Activated CD8-positive, alpha-beta memory T cell treated with anti-CD3 and anti-CD28 coated beads for 48 hours (primary cell): ENCODE results near the gene GGT6.

Experiments used
- DNase-seq, 3 experiments: peaks; one replicate each; pipeline ENCODE4 v3.0.0-alpha.2; 2020; ENCODE audit warnings: low read depth in 2 of 3, low spot score in 2 of 3

Gene GGT6

DNA sequence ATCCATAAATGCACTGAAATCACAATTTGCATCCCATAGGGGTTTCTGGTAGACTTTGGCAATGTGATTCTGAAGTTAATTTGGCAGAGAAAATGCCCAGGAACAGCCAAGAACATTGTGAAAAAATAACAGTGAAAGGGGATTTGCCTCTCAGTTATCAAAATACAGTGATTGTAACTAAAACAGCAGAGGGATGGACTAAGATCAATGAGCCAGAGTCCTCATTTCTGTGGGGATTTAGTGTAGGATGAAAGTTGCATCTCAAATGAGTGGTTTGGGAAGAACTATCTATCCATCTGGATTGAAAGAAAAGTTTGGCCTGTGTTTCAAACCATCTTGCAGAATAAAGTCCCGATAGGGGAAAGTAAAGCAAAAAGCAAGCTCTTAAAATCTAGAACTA, 33.2 kb downstream of the GGT6 start:
- no peak for DNase-seq

DNA sequence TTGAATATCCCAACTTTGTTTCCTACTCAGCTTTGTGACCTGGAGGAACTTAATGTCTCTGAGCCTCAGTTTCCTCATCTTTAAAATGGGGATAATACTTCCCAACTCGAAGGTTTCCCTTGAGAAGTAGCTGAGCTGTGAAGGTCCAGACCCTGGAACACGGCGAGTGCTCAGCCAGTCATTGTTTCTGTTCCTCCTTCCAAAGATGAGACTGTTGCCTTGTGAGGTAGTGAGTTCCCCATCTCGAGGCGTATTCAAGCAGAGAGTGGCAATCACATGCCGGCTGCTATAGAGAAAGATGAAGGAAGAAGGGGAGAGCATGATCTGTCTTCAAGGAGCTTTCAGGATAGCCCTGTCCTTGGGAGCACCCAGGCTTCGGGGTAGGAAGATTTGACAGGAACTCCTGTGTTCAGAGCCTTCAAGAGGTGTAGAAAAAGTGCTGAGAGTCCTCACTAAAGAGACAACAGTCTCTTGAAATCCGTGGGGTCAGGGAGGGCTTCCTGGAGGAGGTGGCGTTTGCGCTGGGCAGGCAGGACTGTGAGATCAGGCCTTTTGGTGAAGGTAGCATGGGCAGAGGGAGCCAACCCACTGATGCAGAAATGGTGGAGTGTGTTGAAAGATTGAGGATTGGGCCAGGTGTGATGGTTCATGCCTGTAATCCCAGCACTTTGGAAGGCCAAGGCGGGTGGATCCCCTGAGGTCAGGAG, 34.5 kb downstream of the GGT6 start:
- no peak for DNase-seq

DNA sequence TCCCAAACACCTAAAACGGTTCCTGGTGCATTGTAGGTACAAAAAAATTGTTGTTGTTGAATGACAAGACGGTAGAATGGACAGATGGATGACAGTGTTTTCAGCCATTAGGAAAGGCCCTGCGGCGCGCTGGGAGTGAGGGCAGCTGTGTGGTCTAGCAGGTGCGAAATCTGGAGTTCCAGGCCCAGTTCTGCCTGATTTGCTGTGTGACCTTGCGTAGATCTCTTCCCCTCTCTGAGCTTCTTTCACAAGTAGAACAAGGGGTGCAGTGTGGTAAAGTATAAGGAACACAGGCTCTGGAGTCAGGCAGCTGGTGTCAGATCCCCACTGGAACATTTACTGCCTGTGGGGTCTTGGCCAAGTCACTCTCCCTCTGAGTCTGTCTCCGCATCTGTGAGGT, 36.4 kb downstream of the GGT6 start:
- no peak for DNase-seq

DNA sequence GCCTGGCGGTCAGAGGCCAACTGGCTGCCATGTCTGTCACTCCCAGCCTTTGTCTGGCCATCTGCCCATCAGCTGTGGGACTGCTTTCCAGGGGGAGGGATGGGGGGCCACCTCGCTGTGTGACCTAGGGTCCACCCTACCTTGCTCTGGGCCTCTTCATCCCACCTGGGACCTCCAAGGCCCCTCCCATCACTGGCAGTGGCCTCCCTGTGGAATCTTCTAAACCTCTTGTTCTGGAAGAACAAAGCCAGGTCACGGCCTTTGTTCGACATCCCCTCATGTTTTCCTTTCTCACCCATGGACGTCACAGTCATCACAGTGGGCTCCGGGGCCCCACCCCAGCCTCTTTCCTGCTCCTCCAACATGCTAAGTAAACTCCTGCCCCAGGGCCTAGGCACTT, 37.7 kb downstream of the GGT6 start:
- DNase-seq = no peak

DNA sequence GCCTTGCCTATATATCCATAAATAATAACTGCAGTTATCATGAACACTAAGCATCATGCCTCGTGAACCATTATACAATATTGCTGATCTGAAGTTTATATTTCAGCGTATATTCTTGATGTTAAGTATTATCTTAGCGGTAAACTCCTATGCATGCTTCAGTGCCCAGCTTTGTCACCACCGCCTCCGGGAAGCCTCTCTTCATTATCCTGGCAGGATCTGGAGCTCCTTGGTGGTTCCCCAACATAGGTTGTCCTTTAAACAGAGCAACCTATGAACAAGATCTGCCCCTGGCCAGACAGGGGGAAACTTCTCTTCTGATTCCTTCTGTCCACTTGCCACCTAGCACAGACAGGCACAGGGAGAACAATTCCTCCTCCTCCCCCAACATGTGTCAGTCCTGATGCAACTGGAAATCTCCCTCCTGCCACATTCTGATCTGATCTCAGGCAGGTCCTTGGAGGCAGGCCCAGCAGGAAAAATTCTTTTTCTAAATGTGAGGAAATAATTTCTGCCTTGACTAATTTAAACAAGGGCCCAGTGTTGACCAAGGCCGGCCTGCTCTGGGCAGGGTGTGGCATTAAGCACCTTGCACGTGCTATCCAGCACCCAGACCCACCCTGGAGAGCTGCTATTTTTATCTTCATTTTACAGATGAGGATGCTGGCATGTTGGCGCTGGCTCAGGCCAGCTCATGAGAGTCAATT, 39.3 kb downstream of the GGT6 start:
- DNase-seq = no peak

DNA sequence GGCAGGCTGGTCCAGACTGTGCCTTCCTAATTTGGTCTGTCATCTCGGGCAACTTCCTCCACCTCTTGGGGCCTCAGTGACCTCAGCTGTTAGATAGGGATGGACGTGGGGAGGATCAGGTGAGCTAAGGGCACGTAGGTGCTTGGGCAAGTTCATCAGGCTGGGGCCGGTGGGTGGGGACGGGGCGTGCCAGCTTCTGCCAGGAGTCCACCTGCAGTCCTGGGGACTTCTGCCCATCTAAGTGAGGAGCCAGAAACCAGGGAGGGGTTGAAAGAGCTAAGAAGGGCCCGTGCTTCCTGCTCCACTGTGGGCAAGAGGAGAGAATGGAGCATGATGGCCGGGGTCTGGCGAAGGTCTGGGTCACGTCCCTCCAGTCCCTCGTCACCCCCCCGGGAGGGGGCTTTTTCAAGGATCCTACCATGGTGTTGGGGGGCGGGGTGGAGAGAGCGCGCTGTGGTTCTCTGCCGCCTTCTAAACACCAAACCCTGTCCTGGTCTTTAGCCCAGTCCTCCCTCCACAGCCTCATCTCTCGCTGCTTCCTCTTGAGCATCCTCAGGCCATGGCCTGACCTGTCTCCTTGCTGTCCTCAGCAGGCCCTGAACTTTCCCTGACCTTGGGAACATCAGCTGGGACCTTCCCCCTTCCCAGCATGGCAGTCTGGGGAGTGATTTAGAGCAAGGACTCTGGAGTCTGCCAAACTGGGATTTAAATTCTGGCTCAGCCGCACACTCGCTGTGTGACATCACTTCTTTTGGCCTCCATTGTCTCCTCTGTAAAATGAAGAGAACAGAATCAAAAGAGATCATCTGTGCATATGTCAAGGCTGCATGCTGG, 40.1 kb downstream of the GGT6 start:
- DNase-seq = no peak

DNA sequence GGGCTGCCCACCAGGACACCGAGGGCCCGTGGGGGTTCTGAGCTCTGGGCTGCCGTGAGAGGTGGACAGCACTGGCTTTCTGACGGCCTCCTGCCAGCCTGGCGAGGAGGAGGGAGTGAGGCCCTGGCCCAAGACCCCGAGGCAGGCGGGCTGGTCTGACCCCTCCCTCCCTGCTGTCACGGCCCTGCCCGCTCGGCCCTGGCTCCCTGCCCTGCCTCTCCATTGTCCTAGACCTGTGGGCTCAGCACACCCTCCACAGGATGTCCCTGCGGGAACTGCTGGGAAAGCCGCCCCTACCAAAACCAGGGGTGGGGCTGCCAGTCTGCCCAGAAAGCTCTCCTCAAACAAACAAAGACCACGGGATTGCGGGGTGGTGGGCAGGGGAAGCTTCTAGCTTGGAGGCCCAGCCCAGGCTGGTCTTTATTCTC, 41.0 kb downstream of the GGT6 start:
- DNase-seq = no peak

DNA sequence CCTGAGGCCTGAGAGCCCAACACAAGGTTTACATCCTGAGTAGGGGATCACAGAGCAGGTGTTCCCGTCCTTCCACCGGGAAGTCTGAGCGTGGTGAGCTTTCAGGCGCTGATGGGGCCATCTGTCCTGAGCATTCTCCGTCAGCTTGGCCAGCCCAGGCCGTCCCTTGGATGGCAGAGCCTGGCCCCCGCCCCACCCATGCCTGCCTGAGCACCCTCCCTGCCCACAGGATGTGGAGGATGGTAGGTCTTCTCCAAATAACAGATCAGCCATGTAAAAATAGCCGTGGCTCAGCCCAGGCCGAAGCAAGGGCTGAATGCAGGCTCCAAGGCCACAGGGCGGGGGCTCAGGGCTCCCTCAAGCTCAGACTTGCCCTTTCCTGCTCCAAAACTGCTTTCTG, 41.5 kb downstream of the GGT6 start:
- DNase-seq = no peak

DNA sequence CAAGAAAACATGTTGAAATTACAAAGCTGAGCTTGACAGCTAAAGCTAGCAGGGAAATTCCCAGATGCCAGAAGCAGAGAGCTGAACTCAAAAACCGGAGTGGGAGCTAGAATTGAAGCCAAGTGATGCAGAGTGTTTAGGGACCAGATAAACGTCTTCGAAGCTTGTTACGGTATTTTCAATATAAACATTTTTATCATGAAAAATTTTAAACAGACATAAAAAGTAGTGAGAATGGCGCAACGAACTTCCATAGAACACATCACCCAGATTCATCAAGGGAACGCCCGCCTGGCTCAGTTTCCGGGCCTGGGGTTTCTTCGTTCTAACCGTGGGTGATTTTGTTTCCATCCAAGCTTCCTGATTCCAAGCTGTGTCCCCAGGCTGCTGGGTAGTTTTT, 43.6 kb downstream of the GGT6 start:
- DNase-seq = no peak

DNA sequence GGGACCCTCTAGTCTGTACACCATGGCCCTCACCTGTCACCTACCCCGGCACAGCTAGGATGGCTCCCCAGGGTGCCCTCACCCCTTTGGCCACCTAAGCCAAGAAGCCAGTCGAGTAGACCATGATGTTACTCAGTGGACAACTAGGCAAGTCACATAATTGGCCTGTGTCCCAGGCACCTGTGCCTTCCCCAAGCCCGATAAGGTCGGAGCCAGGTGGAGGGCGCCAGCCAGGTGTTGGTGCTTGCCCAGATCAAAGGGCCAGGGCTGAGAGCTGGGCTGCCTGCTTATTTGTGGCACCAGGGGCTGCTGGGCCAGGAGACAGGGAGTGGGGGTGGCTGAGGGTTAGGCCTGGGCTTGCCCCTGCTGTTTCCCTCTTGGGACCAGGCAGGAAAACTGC, 44.9 kb downstream of the GGT6 start:
- no peak for DNase-seq

DNA sequence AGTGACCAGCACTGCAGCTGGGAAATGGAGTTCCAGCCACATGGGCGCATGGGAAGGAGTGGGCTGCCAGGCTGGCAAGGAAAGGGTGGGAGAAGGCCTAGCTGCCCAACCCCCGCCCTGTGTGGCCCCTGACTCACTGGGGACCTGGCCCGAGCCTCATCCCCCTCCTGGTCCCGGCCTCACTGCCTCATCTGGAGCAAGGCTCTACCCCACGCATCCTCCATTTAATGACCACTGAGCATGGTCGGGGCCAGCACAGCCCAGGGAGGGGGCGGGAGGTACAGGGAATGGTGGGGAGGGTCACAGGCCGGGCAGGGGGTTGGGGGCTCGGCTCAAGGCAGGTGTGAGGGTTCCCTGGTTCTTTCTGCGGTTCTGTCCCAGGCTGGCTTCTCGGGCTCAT, 45.6 kb downstream of the GGT6 start:
- DNase-seq = no peak

DNA sequence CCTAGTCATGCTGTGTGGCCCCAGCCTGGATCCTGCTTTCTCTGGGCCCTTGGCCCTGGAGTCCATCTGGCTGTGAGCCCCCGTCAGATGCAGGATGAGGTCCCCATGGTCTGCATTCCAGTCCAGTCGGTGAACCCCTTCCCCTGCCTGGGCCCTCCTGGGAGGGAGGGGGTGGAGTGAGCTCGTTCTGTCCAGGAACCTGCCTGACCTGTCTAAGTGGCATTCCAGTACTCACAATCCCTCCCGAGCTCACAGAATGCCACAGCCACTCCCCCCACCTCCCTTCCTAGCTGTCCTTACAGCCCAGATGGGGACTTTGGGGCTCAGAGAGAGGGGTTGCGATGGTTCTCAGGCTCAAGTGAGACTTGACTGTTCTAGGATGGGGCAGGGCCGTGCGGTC, 46.2 kb downstream of the GGT6 start:
- DNase-seq = no peak

DNA sequence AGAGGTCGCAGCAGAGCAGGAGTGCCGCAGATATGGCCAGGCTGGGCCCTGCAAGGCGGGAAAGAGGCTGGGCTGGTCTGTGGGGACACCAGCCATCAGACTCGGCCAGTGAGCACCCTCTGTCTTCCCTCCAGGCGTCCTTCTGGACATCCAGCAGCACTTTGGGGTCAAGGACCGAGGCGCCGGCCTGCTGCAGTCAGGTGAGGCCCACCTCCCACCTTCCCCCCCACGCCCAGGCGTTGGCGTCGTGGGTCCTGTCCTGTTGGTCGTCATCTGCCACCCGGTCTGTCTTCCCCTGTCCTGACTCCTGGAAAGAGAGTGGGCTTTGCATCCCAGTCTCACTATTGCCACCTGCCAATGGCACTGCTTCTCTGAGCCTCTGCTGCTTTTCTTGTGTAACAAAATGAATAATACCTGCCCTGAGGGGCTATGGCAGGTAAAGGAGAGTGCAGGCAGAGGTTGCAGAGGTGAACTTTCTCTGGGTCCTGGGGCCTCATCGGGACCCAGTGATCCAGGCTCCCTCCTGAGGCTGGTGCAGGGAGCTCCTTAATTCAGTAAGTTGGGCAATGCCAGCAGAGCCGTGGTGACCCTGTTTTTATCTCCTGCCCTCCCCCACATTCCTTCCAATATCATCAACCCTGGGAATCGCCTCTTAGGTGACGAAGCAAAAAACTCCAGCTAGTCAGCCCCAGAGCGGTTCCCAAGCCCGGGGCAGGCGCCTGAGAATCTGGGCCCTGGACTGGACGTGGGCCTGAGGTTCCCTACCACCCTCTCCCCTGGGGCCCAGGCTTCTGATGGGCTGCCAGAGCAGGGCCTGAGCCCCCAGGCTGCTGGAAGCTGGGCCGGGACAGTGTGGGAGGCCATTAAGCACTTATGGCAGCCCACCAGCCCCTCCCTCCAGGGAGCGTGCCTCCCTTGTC, 47.0 kb downstream of the GGT6 start:
- DNase-seq = no peak

DNA sequence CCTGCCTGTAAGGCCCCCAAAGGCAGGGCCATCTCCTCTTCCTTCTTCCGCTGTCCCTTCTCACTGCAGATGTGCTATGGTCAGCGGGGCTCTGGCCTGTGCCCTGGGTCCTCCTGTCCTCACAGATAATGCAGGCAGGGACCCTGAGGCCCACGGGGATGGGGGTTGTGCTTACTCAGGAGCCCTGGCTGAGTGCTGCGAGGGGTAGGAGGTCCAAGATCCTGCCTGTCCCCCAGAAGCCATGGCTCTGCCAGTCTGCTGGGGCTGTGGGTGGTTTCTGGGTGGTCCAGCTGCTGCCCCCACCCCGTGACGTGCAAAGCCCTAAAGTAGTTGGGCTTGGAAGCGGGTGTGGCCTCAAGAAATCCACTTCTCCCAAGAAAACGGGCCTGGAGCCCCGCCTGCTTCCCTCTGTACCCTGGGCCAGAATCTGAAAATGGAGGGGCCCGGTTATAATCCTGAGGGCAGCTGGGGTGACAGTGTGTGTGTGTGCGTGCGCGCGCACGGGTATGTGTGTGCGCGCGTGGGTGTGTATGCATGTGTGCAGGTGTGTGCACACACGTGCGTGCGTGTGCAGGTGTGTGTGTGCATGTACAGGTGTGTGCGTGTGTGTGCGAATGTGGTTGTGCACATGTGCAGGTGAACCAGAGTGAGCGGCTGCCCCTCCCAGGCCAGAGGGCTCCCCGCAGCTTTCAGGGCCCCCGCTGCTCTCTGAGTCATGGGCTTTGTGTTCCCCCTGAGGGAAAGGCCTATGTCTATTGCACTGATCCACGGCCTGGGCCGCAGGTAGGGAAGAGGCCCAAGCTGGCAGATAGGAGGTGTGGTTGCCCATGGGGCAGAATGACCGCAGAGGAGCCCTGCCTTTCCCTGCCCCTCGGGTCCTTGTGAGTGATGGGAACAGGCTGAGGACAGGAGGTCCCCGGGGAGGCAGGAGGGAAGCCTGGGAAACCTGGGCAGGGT, 47.9 kb downstream of the GGT6 start:
- DNase-seq = no peak

DNA sequence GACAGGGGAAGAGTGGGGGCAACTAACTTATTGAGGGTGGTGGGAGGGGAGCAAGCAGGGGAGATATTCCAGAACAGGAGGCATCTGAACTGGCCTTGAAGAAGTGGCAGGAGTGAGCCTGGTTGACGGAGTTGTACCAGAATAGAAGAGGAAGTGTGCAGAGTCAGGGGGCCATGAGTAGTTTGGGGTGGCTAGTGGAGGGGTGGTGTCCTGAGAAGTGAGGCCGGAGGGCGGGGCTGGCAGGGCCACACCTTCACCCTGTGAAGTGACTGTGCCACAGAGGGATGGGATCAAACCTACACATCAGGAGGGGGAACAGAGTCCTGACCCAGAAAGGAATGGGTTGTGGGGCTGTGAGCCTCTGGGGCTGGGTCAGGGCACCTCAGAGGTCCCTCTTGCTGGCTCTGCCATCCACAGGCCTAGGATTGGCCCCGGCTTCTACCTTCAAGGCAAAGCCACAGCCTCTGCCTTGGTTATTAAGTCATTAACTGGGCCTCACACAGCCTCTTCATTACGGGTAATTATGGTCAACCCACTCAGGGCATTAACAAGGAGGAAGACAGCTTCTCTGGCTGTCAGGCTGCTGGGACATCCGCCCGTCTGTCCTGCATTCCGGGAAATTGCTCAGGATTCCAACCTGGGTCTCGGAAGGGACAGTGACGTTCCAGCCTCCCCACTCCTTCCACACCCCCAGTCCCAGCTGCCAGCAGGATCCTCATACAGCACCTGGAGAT, 49.0 kb downstream of the GGT6 start:
- no peak for DNase-seq

DNA sequence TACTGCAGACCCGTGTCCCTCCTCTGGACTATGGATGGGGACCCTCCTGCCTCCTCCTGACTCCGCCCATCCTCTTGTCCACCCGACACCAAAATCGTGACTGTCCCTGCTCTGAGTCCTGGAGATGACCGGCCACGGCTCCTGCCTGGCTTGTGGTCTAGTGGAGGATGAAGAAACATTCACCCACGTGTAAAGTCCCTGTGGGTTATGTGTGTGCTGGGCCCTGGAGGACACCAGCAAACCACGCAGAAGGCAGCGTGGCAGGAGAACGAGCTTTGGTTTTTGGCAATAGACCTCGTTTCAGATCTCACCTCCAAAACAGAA, 49.8 kb downstream of the GGT6 start:
- DNase-seq = no peak

DNA sequence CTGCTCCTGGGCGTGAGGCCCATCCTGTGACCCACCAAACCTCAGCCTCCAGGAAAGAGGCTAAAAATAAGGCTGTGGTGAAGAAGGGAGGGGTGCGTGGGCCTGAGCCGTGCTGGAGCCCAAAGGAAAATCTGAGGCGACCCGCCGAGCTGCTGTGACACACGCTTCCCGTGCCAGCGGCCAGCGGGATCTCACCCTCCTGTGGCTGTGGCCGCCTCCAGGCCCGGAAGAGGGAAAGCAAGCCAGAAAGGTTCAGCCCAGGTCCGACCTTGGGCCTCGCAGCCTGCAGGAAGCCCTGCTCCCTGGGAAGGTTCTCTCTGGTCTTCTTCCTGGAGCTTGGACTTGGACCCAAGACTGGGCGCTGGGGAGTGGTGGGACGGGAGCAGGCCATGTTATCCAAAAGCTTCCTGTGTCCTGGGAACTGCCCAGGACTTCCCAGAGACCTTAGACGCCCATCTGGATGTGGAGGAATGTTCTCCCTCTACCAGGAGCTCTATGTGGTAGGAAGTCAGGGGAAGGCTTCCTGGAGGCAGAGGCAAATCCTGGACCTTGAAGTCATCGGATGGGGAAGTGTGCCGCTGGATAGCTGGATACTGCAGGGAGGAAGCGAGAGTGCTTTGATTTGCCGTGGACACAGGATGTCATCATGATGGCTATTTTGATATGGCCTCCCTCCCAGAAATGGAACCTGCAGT, 50.3 kb downstream of the GGT6 start:
- DNase-seq = no peak

DNA sequence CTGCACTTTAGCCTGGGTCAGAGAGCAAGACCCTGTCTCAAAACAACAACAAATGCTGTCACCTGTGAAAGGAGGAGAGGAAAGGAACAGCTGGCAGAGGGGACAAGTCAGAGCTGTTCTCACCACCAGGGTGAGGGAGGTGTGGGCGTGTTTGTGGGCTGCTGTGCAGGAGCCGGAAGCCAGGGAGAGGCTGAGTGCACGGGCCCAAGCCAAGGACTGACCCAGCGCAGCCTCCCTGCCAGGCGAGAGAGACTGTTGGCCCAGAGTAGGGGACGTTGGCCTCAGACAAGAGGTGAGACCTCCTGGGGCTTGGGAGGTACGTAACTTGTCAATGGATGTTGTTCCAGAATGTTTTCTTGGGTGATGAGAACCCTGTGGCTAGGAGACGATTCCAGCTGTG, 51.0 kb downstream of the GGT6 start:
- DNase-seq = no peak

DNA sequence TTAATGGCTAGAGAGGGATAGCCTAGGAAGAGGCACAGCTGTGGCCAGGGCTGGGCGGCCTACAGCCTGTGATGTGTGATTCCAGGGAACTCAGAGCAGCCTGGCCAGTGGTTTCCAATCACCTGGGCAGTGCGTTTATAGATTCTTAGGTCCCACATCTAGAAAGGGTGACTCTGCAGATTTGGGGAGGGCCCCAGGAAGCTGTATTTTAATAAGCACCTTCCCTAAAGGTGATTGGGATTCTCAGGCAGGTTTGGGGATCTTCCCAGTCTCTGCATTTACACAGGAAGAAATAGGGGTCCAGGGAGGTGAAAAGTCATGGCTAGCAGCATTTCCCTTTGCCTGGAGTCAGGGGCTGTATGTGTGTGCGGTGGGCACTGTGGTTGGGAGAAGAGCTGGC, 52.2 kb downstream of the GGT6 start:
- no peak for DNase-seq
